ENCODE data around the gene CCNI2. TPM values are rescaled to one million over a fixed set of nuclear protein-coding genes. Genes with fewer than 3 reads are reported as not detected.

Gene CCNI2
- total RNA-seq, 4 donors from 2014 or later = 0.19 to 0.29 TPM; not detected in 2

- no peak overlapping the region for H3K4me3 ChIP-seq
- H3K36me3 ChIP-seq = peaks cover 17 to 83% (median 50%) of the 10 kb centered on the region in 3 donors
- no peaks in the 10 kb centered on the region for H3K9me3 ChIP-seq
- WGBS, 2 donors = 50% methylated on average over 3 of the region's 11 CpGs; no CpG with 5 or more reads in 1 of the 2 donors
- intact Hi-C loops (cut with DNase I) = no loop called here
- H3K27ac ChIP-seq = no peak overlapping the region
- DNase-seq = no peak
- H3K27me3 ChIP-seq = no peaks in the 10 kb centered on the region
- no peak for TF ChIP-seq POLR2A (IDR thresholded peaks at IDR 0.05)
- TF ChIP-seq, protein P1, sequence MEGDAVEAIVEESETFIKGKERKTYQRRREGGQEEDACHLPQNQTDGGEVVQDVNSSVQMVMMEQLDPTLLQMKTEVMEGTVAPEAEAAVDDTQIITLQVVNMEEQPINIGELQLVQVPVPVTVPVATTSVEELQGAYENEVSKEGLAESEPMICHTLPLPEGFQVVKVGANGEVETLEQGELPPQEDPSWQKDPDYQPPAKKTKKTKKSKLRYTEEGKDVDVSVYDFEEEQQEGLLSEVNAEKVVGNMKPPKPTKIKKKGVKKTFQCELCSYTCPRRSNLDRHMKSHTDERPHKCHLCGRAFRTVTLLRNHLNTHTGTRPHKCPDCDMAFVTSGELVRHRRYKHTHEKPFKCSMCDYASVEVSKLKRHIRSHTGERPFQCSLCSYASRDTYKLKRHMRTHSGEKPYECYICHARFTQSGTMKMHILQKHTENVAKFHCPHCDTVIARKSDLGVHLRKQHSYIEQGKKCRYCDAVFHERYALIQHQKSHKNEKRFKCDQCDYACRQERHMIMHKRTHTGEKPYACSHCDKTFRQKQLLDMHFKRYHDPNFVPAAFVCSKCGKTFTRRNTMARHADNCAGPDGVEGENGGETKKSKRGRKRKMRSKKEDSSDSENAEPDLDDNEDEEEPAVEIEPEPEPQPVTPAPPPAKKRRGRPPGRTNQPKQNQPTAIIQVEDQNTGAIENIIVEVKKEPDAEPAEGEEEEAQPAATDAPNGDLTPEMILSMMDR (IDR thresholded peaks at IDR 0.05) = no peak
- peaks cover 0 to 36% (median 10%) of the 10 kb centered on the region in 3 donors for H3K4me1 ChIP-seq
Measured at GRCh38 chr5:132762246-132763000, 15.2 kb downstream of the CCNI2 start.

- Histone ChIP-seq H3K27ac (no peak overlapping the region), H3K36me3 (peaks cover 17 to 73% (median 48%) of the 10 kb centered on the region in 3 donors), H3K4me3 (no peak overlapping the region), H3K4me1 (peaks cover 2 to 46% (median 12%) of the 10 kb centered on the region in 3 donors), H3K9me3 (no peaks in the 10 kb centered on the region), H3K27me3 (no peaks in the 10 kb centered on the region)
- 84 to 88% methylated on average over 11 to 16 of the region's 17 CpGs for WGBS, 2 donors
- intact Hi-C loops (cut with DNase I) = no loop called here
- TF ChIP-seq, protein P1 (IDR thresholded peaks at IDR 0.05) = no peak
- no peak for TF ChIP-seq POLR2A (IDR thresholded peaks at IDR 0.05)
- no peak for DNase-seq
Measured at GRCh38 chr5:132763181-132764036, 16.2 kb downstream of the CCNI2 start.

- no peak overlapping the region for H3K27ac ChIP-seq
- H3K4me3 ChIP-seq = no peak overlapping the region
- no peaks in the 10 kb centered on the region for H3K27me3 ChIP-seq
- DNase-seq = no peak
- peaks cover 17 to 67% (median 44%) of the 10 kb centered on the region in 3 donors for H3K36me3 ChIP-seq
- intact Hi-C loops (cut with DNase I) = no loop called here
- WGBS, 2 donors = 94 to 95% methylated on average over 4 to 7 of the region's 10 CpGs
- TF ChIP-seq POLR2A (IDR thresholded peaks at IDR 0.05) = no peak
- TF ChIP-seq, protein P1 (IDR thresholded peaks at IDR 0.05) = no peak
- no peaks in the 10 kb centered on the region for H3K9me3 ChIP-seq
- H3K4me1 ChIP-seq = peaks cover 4 to 51% (median 12%) of the 10 kb centered on the region in 3 donors
Measured at GRCh38 chr5:132764051-132764450, 16.8 kb downstream of the CCNI2 start.

DNA sequence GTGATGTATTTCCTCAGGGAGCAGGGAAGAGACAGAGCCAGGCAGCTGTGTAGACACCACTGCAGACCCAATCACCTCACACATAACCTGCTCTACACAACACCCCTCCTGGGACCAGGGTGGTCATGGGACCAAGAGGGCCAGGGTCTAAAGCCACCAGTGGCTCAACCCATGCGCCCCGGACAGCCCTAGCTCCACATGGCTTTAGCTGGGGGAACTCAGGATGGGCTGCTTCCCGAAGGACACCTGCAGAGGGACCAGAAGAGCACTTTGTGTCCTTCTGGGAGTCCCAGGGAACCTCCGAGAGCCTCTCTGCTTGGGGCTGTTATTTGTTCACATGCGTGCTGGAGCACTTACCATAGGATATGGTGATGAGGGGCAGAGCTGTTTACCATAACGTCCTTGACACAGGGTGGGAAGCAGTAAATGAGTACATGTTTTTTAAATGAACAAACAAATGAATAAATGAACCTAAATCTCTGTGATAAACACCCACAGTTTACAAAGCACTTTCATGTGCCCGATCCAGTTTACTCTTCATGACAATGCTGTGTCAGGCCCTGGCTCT, 17.5 kb downstream of the CCNI2 start:
- WGBS, 2 donors = 79 to 89% methylated on average over 4 to 6 of the region's 7 CpGs
- Histone ChIP-seq H3K27ac (no peak overlapping the region), H3K36me3 (peaks cover 17 to 60% (median 44%) of the 10 kb centered on the region in 3 donors), H3K4me1 (peaks cover 4 to 47% (median 12%) of the 10 kb centered on the region in 3 donors), H3K9me3 (no peaks in the 10 kb centered on the region), H3K4me3 (no peak overlapping the region), H3K27me3 (no peaks in the 10 kb centered on the region)
- no peak for DNase-seq
- intact Hi-C loops (cut with DNase I) = no loop called here
- TF ChIP-seq, protein P1 (IDR thresholded peaks at IDR 0.05) = no peak
- no peak for TF ChIP-seq POLR2A (IDR thresholded peaks at IDR 0.05)

All from esophagus squamous epithelium (tissue), 5 donors.